GM23248 (cell line): ENCODE data around the gene KRTAP21-1. TPM values are rescaled to one million over a fixed set of nuclear protein-coding genes. Genes with fewer than 3 reads are reported as not detected.

Experiments
- DNase-seq: peaks from one replicate; pipeline ENCODE4 v3.0.0-alpha.2; 2015
- H2AFZ ChIP-seq: fragments of 200-600 bp; sonication (generic); 2 replicates; pipeline ENCODE4 v1.6.1; 2016; ENCODE audit warnings: antibody characterized with exemption
- H3F3A ChIP-seq: fragments of 200-600 bp; sonication (generic); 2 replicates; pipeline ENCODE4 v1.6.1; 2016; ENCODE audit warnings: mild to moderate bottlenecking, antibody characterized with exemption, mixed run types; ENCODE audit not compliant: insufficient read depth
- H3K27ac ChIP-seq: fragments of 200-600 bp; sonication (generic); 2 replicates; pipeline ENCODE4 v1.5.1; 2016; ENCODE audit warnings: mild to moderate bottlenecking
- H3K27me3 ChIP-seq: fragments of 200-600 bp; sonication (generic); replicated peaks from 2 replicates; pipeline ENCODE4 v1.6.1; 2016; ENCODE audit warnings: mild to moderate bottlenecking; ENCODE audit not compliant: insufficient read depth
- H3K36me3 ChIP-seq: fragments of 200-600 bp; sonication (generic); 2 replicates; pipeline ENCODE4 v1.6.1; 2016; ENCODE audit warnings: low read depth, mild to moderate bottlenecking
- H3K4me1 ChIP-seq: fragments of 200-600 bp; sonication (generic); 2 replicates; pipeline ENCODE4 v1.6.1; 2016; ENCODE audit warnings: mild to moderate bottlenecking; ENCODE audit not compliant: insufficient read depth
- H3K4me2 ChIP-seq: fragments of 200-600 bp; sonication (generic); one replicate; pipeline ENCODE4 v1.6.1; 2016; ENCODE audit warnings: mild to moderate bottlenecking; ENCODE audit not compliant: unreplicated experiment
- H3K4me3 ChIP-seq: fragments of 200-600 bp; sonication (generic); 2 replicates; pipeline ENCODE4 v1.5.1; 2016; ENCODE audit warnings: mild to moderate bottlenecking
- H3K79me2 ChIP-seq: fragments of 200-600 bp; sonication (generic); 2 replicates; pipeline ENCODE4 v1.6.1; 2016; ENCODE audit warnings: mild to moderate bottlenecking; ENCODE audit not compliant: insufficient read depth
- H3K9ac ChIP-seq: fragments of 200-600 bp; sonication (generic); 2 replicates; pipeline ENCODE4 v1.6.1; 2016; ENCODE audit warnings: mild to moderate bottlenecking
- H3K9me2 ChIP-seq: fragments of 200-600 bp; sonication (generic); 2 replicates; pipeline ENCODE4 v1.6.1; 2016; ENCODE audit warnings: mixed run types, mild to moderate bottlenecking, moderate library complexity; ENCODE audit not compliant: insufficient read depth
- H3K9me3 ChIP-seq: fragments of 200-600 bp; sonication (generic); one replicate; pipeline ENCODE4 v1.6.1; 2017; ENCODE audit warnings: low read depth
- H4K20me1 ChIP-seq: fragments of 200-600 bp; sonication (generic); 2 replicates; pipeline ENCODE4 v1.6.0; 2016; ENCODE audit not compliant: insufficient read depth
- EZH2 ChIP-seq: fragments of 200-600 bp; sonication (generic); IDR thresholded peaks from 2 replicates; pipeline ENCODE4 v1.6.1; 2018; ENCODE audit warnings: antibody characterized with exemption, mild to moderate bottlenecking; ENCODE audit not compliant: insufficient read depth, poor library complexity, severe bottlenecking
- EZH2phosphoT487 ChIP-seq: fragments of 200-600 bp; sonication (generic); IDR thresholded peaks from 2 replicates; pipeline ENCODE4 v1.6.1; 2018; ENCODE audit warnings: antibody characterized with exemption, moderate library complexity, mild to moderate bottlenecking, low read depth; ENCODE audit not compliant: insufficient read depth
- WGBS, 2 experiments: methylation state at CpG; one replicate each; pipeline ENCODE4 v1.1.6; 2015 to 2017; ENCODE audit warnings: low lambda C conversion rate in 2 of 2, low coverage in 1 of 2; ENCODE audit errors: missing lambda C conversion rate in 2 of 2; 5-methylcytosine and 5-hydroxymethylcytosine counted together
- in situ Hi-C: fragments of 300-500 bp; cut with MboI; formaldehyde crosslinking; loops from 2 replicates; pipeline ENCODE4 v1.15.0; 2020
- polyA plus RNA-seq: library from polyadenylated mRNA; unstranded; fragments of >200 nt; fragmentation: Nextera tagmentation; extraction: Ambion mirVana; gene quantifications from 2 replicates; pipeline ENCODE4 v1.2.1, GENCODE V29; 2016
- total RNA-seq: library from RNA; depleted of rRNA; stranded (reverse); fragments of >200 nt; shearing (Covaris generic); gene quantifications from 2 replicates; pipeline ENCODE4 v1.2.3, GENCODE V29; 2014

KRTAP21-1 gene
- total and polyA plus RNA-seq, 2 experiments from 2014 or later: not detected

DNA sequence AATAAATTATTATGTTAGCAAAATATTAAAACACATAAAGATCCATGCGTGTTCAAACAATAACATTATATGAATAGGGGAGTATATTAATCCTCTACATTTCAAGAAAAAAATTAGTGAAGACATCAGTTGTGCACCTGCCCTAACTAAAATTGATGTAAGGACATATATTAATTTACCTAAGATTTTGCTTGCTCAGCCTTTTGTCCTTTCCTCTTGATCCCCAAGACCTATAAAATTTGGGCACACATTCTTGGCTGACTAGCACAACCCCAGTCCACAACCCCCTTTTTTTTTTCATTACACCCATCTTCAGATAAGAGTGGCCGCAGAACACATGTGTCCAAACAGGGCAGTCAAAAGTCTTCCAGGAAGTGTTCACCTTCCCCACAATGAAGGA, 14.8 kb downstream of the KRTAP21-1 start:
- H3F3A ChIP-seq: no peaks in the 10 kb centered on the region
- H3K79me2 ChIP-seq: no peaks in the 10 kb centered on the region
- no peak for DNase-seq
- no peaks in the 10 kb centered on the region for H3K36me3 ChIP-seq
- H3K9me2 ChIP-seq: no peaks in the 10 kb centered on the region
- in situ Hi-C loops: no loop called here
- no peaks in the 10 kb centered on the region for H3K9me3 ChIP-seq
- WGBS, 2 experiments: 54 to 78% methylated on average over 2 of the region's 2 CpGs
- no peak overlapping the region for H2AFZ ChIP-seq
- no peaks in the 10 kb centered on the region for H4K20me1 ChIP-seq
- no peaks in the 10 kb centered on the region for H3K4me1 ChIP-seq
- TF ChIP-seq EZH2phosphoT487 (no peak), EZH2 (no peak)
- H3K4me3 ChIP-seq: no peak overlapping the region
- no peak overlapping the region for H3K27ac ChIP-seq
- H3K27me3 ChIP-seq: no peaks in the 10 kb centered on the region
- H3K4me2 ChIP-seq: no peak overlapping the region
- H3K9ac ChIP-seq: no peak overlapping the region

DNA sequence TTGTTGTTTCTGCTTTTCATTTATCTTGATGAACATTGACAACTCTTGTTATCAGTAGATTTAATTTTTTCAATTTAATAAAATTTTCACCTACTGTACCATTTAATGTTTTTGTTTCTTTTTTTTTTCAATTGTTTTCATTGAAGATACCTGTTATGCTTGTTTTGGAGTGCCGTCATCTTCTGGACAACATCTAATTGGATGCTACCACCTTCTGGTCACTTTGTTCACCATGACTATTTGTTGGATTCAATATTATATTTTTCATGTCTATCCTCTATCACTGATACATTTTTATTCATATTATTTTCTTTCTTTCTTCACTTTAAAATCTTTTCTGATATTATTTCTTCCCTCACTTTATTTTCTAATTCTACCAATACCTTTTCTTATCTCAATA, 22.2 kb downstream of the KRTAP21-1 start:
- no peaks in the 10 kb centered on the region for H3K9me2 ChIP-seq
- no peaks in the 10 kb centered on the region for H4K20me1 ChIP-seq
- in situ Hi-C loops: no loop called here
- no peaks in the 10 kb centered on the region for H3K36me3 ChIP-seq
- no peak overlapping the region for H3K4me2 ChIP-seq
- TF ChIP-seq EZH2phosphoT487 (no peak), EZH2 (no peak)
- no peak overlapping the region for H3K27ac ChIP-seq
- no peak overlapping the region for H3K4me3 ChIP-seq
- H3K79me2 ChIP-seq: no peaks in the 10 kb centered on the region
- H3K9ac ChIP-seq: no peak overlapping the region
- DNase-seq: no peak
- no peaks in the 10 kb centered on the region for H3K27me3 ChIP-seq
- no peaks in the 10 kb centered on the region for H3K9me3 ChIP-seq
- no peaks in the 10 kb centered on the region for H3F3A ChIP-seq
- H2AFZ ChIP-seq: no peak overlapping the region
- no peaks in the 10 kb centered on the region for H3K4me1 ChIP-seq
- 50 to 53% methylated on average over 1 of the region's 1 CpG for WGBS, 2 experiments

DNA sequence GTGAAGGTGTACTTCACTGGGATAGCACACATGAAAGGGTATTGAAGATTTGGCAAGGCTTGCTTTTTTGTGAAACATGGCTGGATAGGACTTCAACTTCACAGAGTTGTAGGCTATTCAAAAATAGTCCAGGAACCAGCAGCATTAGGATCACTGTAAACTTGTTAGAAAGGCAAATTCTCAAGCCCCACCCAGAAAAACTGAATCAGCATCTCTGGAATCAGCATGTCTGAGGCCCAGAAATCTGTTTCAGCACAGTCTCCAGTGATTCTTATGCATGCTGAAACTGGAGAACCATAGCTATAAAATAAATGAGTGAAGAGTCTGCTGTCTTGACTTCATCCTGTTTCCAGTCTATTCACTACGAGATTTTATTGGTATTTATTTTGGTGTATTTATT, 28.5 kb downstream of the KRTAP21-1 start:
- no peak overlapping the region for H3K27ac ChIP-seq
- no peak overlapping the region for H2AFZ ChIP-seq
- H3K79me2 ChIP-seq: no peaks in the 10 kb centered on the region
- in situ Hi-C loops: no loop called here
- no peaks in the 10 kb centered on the region for H3K9me2 ChIP-seq
- H3K4me2 ChIP-seq: no peak overlapping the region
- H3K27me3 ChIP-seq: no peaks in the 10 kb centered on the region
- H3F3A ChIP-seq: no peaks in the 10 kb centered on the region
- H3K9me3 ChIP-seq: no peaks in the 10 kb centered on the region
- H3K9ac ChIP-seq: no peak overlapping the region
- H3K36me3 ChIP-seq: no peaks in the 10 kb centered on the region
- H3K4me3 ChIP-seq: no peak overlapping the region
- WGBS, 2 experiments: 5 to 10% methylated on average over 1 of the region's 1 CpG
- H3K4me1 ChIP-seq: no peaks in the 10 kb centered on the region
- no peak for TF ChIP-seq EZH2
- TF ChIP-seq EZH2phosphoT487: no peak
- no peak for DNase-seq
- H4K20me1 ChIP-seq: no peaks in the 10 kb centered on the region

DNA sequence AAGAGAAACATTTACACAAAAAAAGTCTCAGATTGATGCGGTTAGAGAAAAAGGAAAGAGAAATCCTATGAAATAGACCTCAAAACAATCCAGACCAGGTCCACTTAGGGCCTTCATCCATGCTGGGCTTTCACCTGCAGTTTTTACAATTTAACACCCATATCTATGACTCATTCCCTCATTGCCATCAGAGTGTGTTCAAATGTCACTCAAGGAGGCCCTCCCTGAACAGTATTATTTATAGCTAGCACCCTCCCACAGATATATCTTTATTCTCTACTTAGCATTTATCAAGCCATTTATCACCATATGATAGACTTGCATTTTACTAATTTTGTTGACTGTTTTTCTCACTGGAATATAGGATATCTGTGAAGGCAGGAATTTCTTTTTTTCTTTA, 35.8 kb downstream of the KRTAP21-1 start:
- Histone ChIP-seq H3K27ac (no peak overlapping the region), H3K4me1 (no peaks in the 10 kb centered on the region), H3K9me3 (peaks cover 3% of the 10 kb centered on the region), H2AFZ (no peak overlapping the region), H3K36me3 (no peaks in the 10 kb centered on the region), H3K79me2 (no peaks in the 10 kb centered on the region), H3K27me3 (no peaks in the 10 kb centered on the region), H3K9me2 (no peaks in the 10 kb centered on the region), H3K9ac (no peak overlapping the region), H3F3A (no peaks in the 10 kb centered on the region), H3K4me2 (no peak overlapping the region), H3K4me3 (no peak overlapping the region), H4K20me1 (no peaks in the 10 kb centered on the region)
- DNase-seq: no peak
- TF ChIP-seq EZH2 (no peak), EZH2phosphoT487 (no peak)
- in situ Hi-C loops: no loop called here
- 36 to 62% methylated on average over 1 of the region's 1 CpG for WGBS, 2 experiments

DNA sequence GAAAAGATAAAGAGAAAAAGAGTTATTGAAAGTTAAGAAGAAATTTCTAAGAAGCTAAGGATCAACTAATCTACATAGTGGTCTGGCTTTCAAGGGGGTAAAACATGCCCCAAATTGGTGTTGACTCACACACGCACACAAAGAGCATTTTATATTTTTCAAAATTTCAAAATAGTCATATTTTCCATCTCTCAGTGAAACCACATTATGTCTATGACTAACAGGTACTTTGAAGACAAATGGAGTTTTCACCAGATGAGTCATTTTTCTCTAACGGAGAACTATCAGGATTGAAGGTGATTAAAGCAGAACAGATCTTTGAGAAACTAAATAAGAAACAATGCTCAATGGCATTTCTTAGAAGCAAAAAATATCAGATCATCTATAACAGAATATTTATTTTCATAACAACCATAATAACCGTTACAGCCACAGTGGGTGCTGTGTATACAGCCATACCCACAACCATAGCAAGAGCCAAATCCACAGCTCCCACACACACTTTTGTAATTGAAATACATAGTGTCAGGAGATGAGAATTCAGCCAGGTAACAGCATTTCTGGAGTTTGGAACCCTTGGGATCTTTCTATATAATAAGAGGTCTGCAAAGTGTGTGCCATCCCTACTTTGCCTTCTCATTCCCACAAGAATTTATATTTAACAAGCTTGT, 36.9 kb downstream of the KRTAP21-1 start, which contains the start of gene KRTAP21-3:
KRTAP21-3 (minus strand) TSS at position 539 of the 671 bp plus-strand sequence; CDS start at position 521, 18 bp downstream.
- Histone ChIP-seq H3K4me1 (no peaks in the 10 kb centered on the region), H2AFZ (no peak within 1 kb of the TSS), H3K79me2 (no peaks in the 10 kb centered on the region), H3K4me2 (no peak within 1 kb of the TSS), H3K36me3 (no peaks in the 10 kb centered on the region), H3K4me3 (no peak within 1 kb of the TSS), H3K27me3 (no peaks in the 10 kb centered on the region), H4K20me1 (no peaks in the 10 kb centered on the region), H3K9me2 (no peaks in the 10 kb centered on the region), H3K9me3 (peaks cover 3% of the 10 kb centered on the region), H3K9ac (no peak within 1 kb of the TSS), H3F3A (no peaks in the 10 kb centered on the region), H3K27ac (no peak within 1 kb of the TSS)
- DNase-seq: no peak
- TF ChIP-seq EZH2: no peak
- TF ChIP-seq EZH2phosphoT487: no peak
- in situ Hi-C loops: no loop called here
- 40 to 44% methylated on average over 3 of the region's 3 CpGs for WGBS, 2 experiments
